Common myeloid progenitor, CD34-positive (primary cell): ENCODE results near the gene KCNT1.

Source experiments
- CTCF ChIA-PET: fragments of 350-600 bp; sonication (Branson Sonifier 250); formaldehyde crosslinking; loops from one replicate; lab custom pipeline; 2021; ENCODE audit warnings: antibody characterized with exemption; lab: Charles Lee
- POLR2A ChIA-PET: fragments of 350-600 bp; sonication (Branson Sonifier 250); formaldehyde crosslinking; loops from one replicate; lab custom pipeline; 2021; ENCODE audit warnings: antibody characterized with exemption; lab: Charles Lee
- DNase-seq, 3 donors: peaks; one replicate each; pipeline versions ENCODE4 v3.0.0 to v3.0.0-alpha.2; 2013
- H3K27ac ChIP-seq, 2 experiments: 1 replicate in 1 of 2; 2 replicates in 1 of 2; pipeline ENCODE4 v1.7.0; 2013; ENCODE audit warnings: inconsistent platforms in 2 of 2, low read length in 2 of 2, mild to moderate bottlenecking in 2 of 2, low read depth in 1 of 2, moderate library complexity in 1 of 2; ENCODE audit not compliant: severe bottlenecking in 2 of 2, insufficient read depth in 1 of 2, poor library complexity in 1 of 2
- H3K27me3 ChIP-seq, 5 experiments: replicated peaks in 2 of 5; 1 replicate in 3 of 5; 2 replicates in 2 of 5; pipeline versions ENCODE4 v1.6.1 to v1.7.0; 2013; ENCODE audit warnings: low read length in 4 of 5, mild to moderate bottlenecking in 2 of 5, moderate library complexity in 2 of 5, inconsistent platforms in 1 of 5; ENCODE audit not compliant: insufficient read depth in 5 of 5, control insufficient read depth in 4 of 5
- H3K36me3 ChIP-seq, 4 experiments: 1 replicate in 2 of 4; 2 replicates in 2 of 4; pipeline versions ENCODE4 v1.6.1 to v1.7.0; 2013; ENCODE audit warnings: low read length in 3 of 4, control low read depth in 1 of 4, mild to moderate bottlenecking in 1 of 4; ENCODE audit not compliant: control insufficient read depth in 4 of 4, insufficient read depth in 4 of 4
- H3K4me1 ChIP-seq, 4 experiments: 1 replicate in 3 of 4; 2 replicates in 1 of 4; pipeline versions ENCODE4 v1.6.1 to v1.7.1; 2013; ENCODE audit warnings: low read length in 3 of 4, mild to moderate bottlenecking in 3 of 4, control low read depth in 1 of 4, inconsistent platforms in 1 of 4, moderate library complexity in 1 of 4; ENCODE audit not compliant: control insufficient read depth in 4 of 4, insufficient read depth in 4 of 4; ENCODE audit errors: control extremely low read depth in 1 of 4
- H3K4me3 ChIP-seq, 7 experiments: 1 replicate in 4 of 7; 2 replicates in 3 of 7; pipeline versions ENCODE4 v1.5.1 to v1.7.0; 2013; ENCODE audit warnings: mild to moderate bottlenecking in 7 of 7, low read length in 6 of 7, moderate library complexity in 6 of 7, inconsistent platforms in 2 of 7, low read depth in 2 of 7, control low read depth in 1 of 7; ENCODE audit not compliant: insufficient read depth in 4 of 7, control insufficient read depth in 1 of 7; ENCODE audit errors: extremely low read depth in 1 of 7
- H3K9me3 ChIP-seq, 5 experiments: 1 replicate in 4 of 5; 2 replicates in 1 of 5; pipeline versions ENCODE4 v1.6.1 to v1.7.1; 2013; ENCODE audit warnings: low read length in 4 of 5, mild to moderate bottlenecking in 2 of 5, inconsistent platforms in 1 of 5, low read depth in 1 of 5, moderate library complexity in 1 of 5; ENCODE audit not compliant: control insufficient read depth in 4 of 5, insufficient read depth in 2 of 5; ENCODE audit errors: control extremely low read depth in 1 of 5
- WGBS: methylation state at CpG from one replicate; pipeline ENCODE4 v1.1.5; 2013; ENCODE audit not compliant: insufficient coverage; 5-methylcytosine and 5-hydroxymethylcytosine counted together

KCNT1 gene

DNA sequence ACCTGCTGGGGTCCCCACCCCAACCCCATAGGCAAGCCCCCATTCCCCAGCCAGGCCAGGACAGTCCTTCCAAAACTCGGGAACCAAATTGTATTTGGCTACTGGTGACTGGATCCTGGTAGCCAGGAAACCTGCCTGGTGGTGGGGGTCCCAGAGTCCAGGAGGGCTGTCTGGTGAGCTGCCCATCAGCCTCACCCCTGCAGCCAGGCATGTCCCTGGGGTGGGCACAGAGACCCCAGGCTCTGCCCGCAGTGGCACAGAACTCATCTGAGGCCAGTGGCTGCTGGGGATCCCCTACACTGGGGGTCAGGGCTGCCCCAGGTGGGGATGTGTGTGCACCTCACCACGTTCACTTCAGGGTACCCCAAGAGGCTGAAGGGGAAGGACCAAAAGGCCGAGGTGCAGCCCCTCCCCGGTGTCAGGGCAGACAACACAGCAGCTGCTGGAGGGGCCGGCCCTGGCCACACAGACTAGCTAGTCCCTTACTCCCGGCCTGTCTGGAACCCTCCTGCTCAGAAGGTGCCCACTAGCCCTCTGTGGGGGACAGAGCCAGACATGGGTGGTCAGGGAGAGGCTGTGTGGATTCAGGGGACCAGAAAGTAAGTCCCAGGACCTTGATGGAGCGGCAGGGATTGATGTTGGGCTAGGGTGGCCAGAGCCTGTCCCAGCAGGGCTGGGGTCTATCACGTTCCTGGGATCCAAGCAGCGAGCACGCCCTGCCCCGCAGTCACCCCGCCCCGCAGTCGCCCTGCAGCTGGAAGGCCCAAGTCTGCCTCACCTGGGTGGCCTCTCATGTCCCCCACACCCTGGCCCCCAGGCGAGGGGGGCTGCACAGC lies 91.5 kb downstream of the KCNT1 start:
- ChIA-PET CTCF (no interaction called here), POLR2A (no interaction called here)
- Histone ChIP-seq H3K4me1 (no peaks in the 10 kb centered on the region), H3K4me3 (no peak overlapping the region), H3K36me3 (no peaks in the 10 kb centered on the region), H3K27ac (no peak overlapping the region), H3K9me3 (no peaks in the 10 kb centered on the region), H3K27me3 (no peaks in the 10 kb centered on the region)
- WGBS = 92% methylated on average over 9 of the region's 16 CpGs
- no peak for DNase-seq

DNA sequence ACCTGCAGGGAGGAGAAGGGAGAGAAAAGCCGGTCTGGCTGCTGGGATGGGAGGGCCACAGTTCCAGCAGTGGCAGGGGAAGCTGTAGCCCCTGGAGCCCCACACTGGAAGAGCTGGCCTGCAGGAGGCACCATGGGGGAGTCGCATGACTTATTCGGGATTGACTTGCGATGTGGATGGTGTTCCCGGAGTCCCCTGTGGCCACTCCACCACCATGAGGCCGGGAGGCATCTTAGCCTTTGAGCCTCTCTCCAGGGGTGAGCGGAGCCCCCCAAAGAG lies 92.0 kb downstream of the KCNT1 start:
- Histone ChIP-seq H3K27me3 (no peaks in the 10 kb centered on the region), H3K4me1 (no peaks in the 10 kb centered on the region), H3K36me3 (no peaks in the 10 kb centered on the region), H3K4me3 (no peak overlapping the region), H3K27ac (no peak overlapping the region), H3K9me3 (no peaks in the 10 kb centered on the region)
- 90% methylated on average over 6 of the region's 7 CpGs for WGBS
- ChIA-PET POLR2A (no interaction called here), CTCF (no interaction called here)
- no peak for DNase-seq

DNA sequence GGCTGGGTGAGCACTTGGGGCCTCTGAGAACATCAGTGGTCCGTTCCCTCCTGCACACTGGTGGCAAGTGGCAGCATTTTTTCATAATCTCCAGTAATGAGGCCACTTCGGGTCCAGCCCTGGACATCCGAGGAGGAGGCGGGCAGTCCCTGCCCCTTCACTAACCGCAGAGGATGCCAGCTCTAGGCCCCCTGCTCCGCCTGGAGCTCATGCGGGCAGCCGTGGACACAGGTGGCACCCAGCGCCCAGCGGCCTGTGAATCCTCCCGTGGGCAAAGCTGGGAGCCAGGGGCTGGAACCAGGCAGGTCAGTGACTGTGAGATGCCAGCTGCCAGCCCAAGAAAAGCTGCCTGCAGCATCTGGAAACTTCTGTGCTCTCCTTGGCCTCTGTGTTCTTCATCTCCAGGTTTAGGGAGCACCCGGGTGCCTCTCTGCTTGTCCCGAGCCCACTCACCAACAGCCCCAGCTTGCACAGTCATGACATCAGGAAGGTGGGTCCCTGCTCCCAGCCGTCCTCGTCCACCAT lies 92.4 kb downstream of the KCNT1 start:
- WGBS = 93% methylated on average over 13 of the region's 15 CpGs
- Histone ChIP-seq H3K27ac (no peak overlapping the region), H3K9me3 (no peaks in the 10 kb centered on the region), H3K27me3 (no peaks in the 10 kb centered on the region), H3K36me3 (no peaks in the 10 kb centered on the region), H3K4me3 (no peak overlapping the region), H3K4me1 (no peaks in the 10 kb centered on the region)
- ChIA-PET CTCF (no interaction called here), POLR2A (no interaction called here)
- no peak for DNase-seq

DNA sequence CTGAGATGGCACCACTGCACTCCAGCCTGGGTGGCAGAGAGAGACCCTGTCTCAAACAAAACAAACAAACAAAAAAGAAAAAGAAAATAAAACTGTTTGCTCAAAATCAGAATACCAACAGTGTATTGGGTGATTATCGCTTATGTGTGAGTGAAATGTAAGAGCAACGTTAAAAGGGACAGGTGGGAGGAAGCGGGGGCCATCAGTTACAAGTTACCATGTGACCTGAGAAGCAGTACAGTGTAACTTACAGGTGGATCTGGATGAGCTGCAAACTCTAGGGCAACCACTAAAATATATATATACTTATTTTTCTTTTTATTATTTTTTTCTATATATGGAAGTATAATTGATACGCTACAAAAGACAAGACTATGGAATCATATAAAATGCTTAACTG lies 93.4 kb downstream of the KCNT1 start:
- Histone ChIP-seq H3K9me3 (no peaks in the 10 kb centered on the region), H3K27ac (no peak overlapping the region), H3K36me3 (no peaks in the 10 kb centered on the region), H3K27me3 (no peaks in the 10 kb centered on the region), H3K4me3 (no peak overlapping the region), H3K4me1 (no peaks in the 10 kb centered on the region)
- CTCF ChIA-PET = no interaction called here
- WGBS = 81% methylated on average over 2 of the region's 4 CpGs
- no peak for DNase-seq
- POLR2A ChIA-PET = no interaction called here

DNA sequence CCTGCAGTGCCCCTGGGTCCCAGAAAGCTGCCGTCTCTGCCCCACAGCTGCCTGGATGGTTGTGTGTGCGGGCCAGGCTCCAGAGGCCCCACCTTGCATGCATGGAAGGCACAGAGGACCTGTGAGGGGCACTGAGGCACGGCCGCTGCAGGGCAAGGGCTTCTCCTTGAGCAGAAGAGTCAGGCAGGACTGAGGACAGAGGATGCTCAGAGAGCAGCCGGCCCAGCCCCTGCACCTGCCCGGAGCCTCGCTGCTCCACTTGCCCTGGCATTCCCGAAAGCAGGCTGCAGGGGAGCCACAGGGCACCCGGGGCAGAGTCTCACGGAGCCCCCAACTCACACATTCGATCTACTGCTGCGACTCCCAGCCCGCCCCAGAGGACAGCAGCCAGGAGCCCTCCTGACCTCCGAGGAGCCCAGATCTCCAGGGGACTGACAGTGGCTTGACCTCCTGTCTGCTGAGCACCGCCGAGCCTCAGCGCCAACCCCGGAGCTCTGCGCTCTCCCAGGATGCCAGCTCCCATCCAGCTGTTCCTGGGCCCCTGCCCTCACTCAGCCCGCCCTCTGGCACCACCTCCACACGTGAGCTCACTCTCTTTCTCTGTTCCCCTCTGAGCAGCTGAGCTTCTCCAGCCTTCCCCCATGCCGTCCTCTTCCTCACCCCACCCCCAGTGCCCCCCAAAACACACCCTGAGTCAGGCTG lies 95.0 kb downstream of the KCNT1 start:
- POLR2A ChIA-PET = no interaction called here
- H3K27ac ChIP-seq = no peak overlapping the region
- no peaks in the 10 kb centered on the region for H3K36me3 ChIP-seq
- 88% methylated on average over 22 of the region's 22 CpGs for WGBS
- no peaks in the 10 kb centered on the region for H3K4me1 ChIP-seq
- no peaks in the 10 kb centered on the region for H3K27me3 ChIP-seq
- no peaks in the 10 kb centered on the region for H3K9me3 ChIP-seq
- no peak overlapping the region for H3K4me3 ChIP-seq
- CTCF ChIA-PET = interaction anchor here (0.8 to 1.7 kb wide), 3 partner anchors 8 to 24 kb away, joined by 4 to 5 read pairs (median 5); no protein-coding TSS in a partner anchor
- no peak for DNase-seq

DNA sequence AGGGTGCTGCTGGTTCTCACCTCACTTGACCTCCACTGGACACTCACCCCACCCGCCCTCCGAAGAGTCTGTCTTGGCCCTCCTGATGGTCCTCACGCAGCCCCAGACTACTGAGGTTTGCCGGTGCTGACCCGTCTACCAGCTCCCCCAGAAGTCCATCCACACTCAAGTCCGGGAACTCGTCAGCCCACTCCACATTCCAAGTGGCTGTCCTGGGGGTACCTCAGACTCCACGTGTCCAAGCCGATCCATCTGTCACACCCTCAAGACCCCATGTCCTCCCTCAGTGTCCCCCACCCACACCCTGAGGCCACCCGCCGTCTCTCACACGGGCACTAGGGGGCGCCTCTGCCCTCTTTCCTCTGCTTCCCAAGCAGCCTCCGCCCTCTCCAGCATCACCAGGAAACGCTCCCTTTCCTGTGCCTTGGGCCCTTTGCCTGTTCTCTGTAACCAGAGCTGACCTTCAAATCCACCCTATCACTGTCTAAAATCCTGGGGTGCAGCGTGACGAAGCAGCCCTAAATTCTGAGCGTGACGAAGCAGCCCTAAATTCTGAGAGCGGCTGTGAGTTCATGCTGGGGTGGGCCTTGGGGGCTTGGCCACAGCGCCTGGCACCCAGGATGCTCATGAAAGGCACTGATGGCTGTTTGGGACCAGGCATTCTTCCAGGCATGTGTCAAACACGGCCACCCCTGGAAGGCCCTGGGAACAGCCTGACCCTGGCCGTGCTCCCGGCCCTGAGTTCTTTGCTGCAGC lies 95.7 kb downstream of the KCNT1 start:
- Histone ChIP-seq H3K36me3 (no peaks in the 10 kb centered on the region), H3K4me3 (no peak overlapping the region), H3K4me1 (no peaks in the 10 kb centered on the region), H3K9me3 (no peaks in the 10 kb centered on the region), H3K27ac (no peak overlapping the region), H3K27me3 (no peaks in the 10 kb centered on the region)
- CTCF ChIA-PET = interaction anchor here (0.8 to 1.7 kb wide), 3 partner anchors 9 to 25 kb away, joined by 4 to 5 read pairs (median 5); no protein-coding TSS in a partner anchor
- DNase-seq = peak; percentile 4 to 24 (median 22)
- WGBS = 63% methylated on average over 21 of the region's 24 CpGs
- POLR2A ChIA-PET = no interaction called here
